ENCODE results near the gene PPARG. TPM values are rescaled to one million over a fixed set of nuclear protein-coding genes. Genes with fewer than 3 reads are reported as not detected.

The PPARG gene
- total and polyA plus RNA-seq, 2 of the 13 experiments (the other 11 are each of a cell fraction or from before 2014, with no cell fraction given) = 13.9 to 58.3 TPM

GRCh38 chr3:12409684-12410596, 121.1 kb downstream of the PPARG start (continued):
- TF ChIP-seq SP5 (CRISPR knock-in tag; IDR thresholded peaks at IDR 0.05; ENCODE audit: borderline replicate concordance, low read depth) (peak; percentile 37; the same call in 1 of the 2 replicates), RBFOX2 (IDR thresholded peaks at IDR 0.05; ENCODE audit: low read depth, low read length) (peak; percentile 75), PRPF4 (IDR thresholded peaks at IDR 0.05; ENCODE audit: low read depth, low read length, poor library complexity, severe bottlenecking) (peak; percentile 73), ZNF737 (CRISPR knock-in tag; IDR thresholded peaks at IDR 0.05; ENCODE audit: borderline replicate concordance) (no peak), RXRB (CRISPR knock-in tag; IDR thresholded peaks at IDR 0.05; ENCODE audit: borderline replicate concordance) (peak; percentile 59; the same call in 1 of the 2 replicates), CREM (IDR thresholded peaks at IDR 0.05) (peak; percentile 57; the same call in 1 of the 2 replicates), CREM (CRISPR knock-in tag; IDR thresholded peaks at IDR 0.05) (no peak), FOXA3 (CRISPR knock-in tag; IDR thresholded peaks at IDR 0.05) (peak; percentile 96), ARID3A (IDR thresholded peaks at IDR 0.05; ENCODE audit: low read depth, low read length) (peak; percentile 93), MIXL1 (CRISPR knock-in tag; IDR thresholded peaks at IDR 0.05) (peak; percentile 86), POLR2AphosphoS5 (IDR thresholded peaks at IDR 0.05; ENCODE audit: low read depth, low read length) (peak; percentile 54), MAF1 (CRISPR knock-in tag; IDR thresholded peaks at IDR 0.05; ENCODE audit: borderline replicate concordance) (no peak), POLR2A (IDR thresholded peaks at IDR 0.05; ENCODE audit: insufficient read depth in 1 of 2, low read depth in 2 of 2, low read length in 2 of 2) (peak; percentile 36 to 44; a peak in 2 of 4 replicates), SIX1 (CRISPR knock-in tag; IDR thresholded peaks at IDR 0.05; ENCODE audit: borderline replicate concordance) (peak; percentile 49; the same call in 1 of the 2 replicates), ERF (CRISPR knock-in tag; IDR thresholded peaks at IDR 0.05) (peak; percentile 57; the same call in 1 of the 2 replicates), ZMYM3 (CRISPR knock-in tag; IDR thresholded peaks at IDR 0.05) (peak; percentile 36; the same call in 1 of the 2 replicates), DRAP1 (CRISPR knock-in tag; IDR thresholded peaks at IDR 0.05) (peak; percentile 77), KDM3A (CRISPR knock-in tag; IDR thresholded peaks at IDR 0.05; ENCODE audit: low read depth) (peak; percentile 26; the same call in 1 of the 2 replicates), SOX13 (IDR thresholded peaks at IDR 0.05) (no peak), SOX13 (CRISPR knock-in tag; conservative IDR thresholded peaks at IDR 0.05 in 1 of 2, IDR thresholded peaks at IDR 0.05 in 1 of 2) (peak in 1 of 2 experiments; percentile 86; a peak in 2 of 4 replicates), ATF1 (CRISPR knock-in tag; IDR thresholded peaks at IDR 0.05) (no peak), PPARG (CRISPR knock-in tag; conservative IDR thresholded peaks at IDR 0.05) (no peak), ZBTB46 (CRISPR knock-in tag; IDR thresholded peaks at IDR 0.05; ENCODE audit: borderline replicate concordance) (no peak), ISL2 (CRISPR knock-in tag; IDR thresholded peaks at IDR 0.05) (peak; percentile 84)

Data from HepG2 (cell line).